ENCODE measurements around the gene KCTD15. TPM values are rescaled to one million over a fixed set of nuclear protein-coding genes. Genes with fewer than 3 reads are reported as not detected.
A peak's percentile ranks its signal among the peaks of the same experiment; 100 is the strongest.

KCTD15 gene
- total RNA-seq, 1 experiment from 2014 or later: 25.4 TPM

GRCh38 chr19:33771384-33772101 lies 25.1 kb upstream of the KCTD15 start:
- peak; percentile 87 for DNase-seq (ENCODE audit: low spot score)

- no peak for DNase-seq (ENCODE audit: low spot score)
Observed at GRCh38 chr19:33772102-33772857, 24.4 kb upstream of the KCTD15 start.

GRCh38 chr19:33772858-33773180 lies 23.9 kb upstream of the KCTD15 start:
- DNase-seq (ENCODE audit: low spot score): no peak

- no peak for DNase-seq (ENCODE audit: low spot score)
Observed at GRCh38 chr19:33773704-33774624, 22.7 kb upstream of the KCTD15 start.

- no peak for DNase-seq (ENCODE audit: low spot score)
Observed at GRCh38 chr19:33774751-33775150, 21.9 kb upstream of the KCTD15 start.

GRCh38 chr19:33775731-33776487 lies 20.8 kb upstream of the KCTD15 start:
- no peak for DNase-seq (ENCODE audit: low spot score)

- DNase-seq (ENCODE audit: low spot score): no peak
Observed at GRCh38 chr19:33777351-33777750, 19.3 kb upstream of the KCTD15 start.

- no peak for DNase-seq (ENCODE audit: low spot score)
Observed at GRCh38 chr19:33777753-33778088, 18.9 kb upstream of the KCTD15 start.

GRCh38 chr19:33778089-33778791 lies 18.4 kb upstream of the KCTD15 start:
- DNase-seq (ENCODE audit: low spot score): peak; percentile 89

GRCh38 chr19:33779849-33780248 lies 16.8 kb upstream of the KCTD15 start:
- DNase-seq (ENCODE audit: low spot score): no peak

GRCh38 chr19:33780251-33780650 lies 16.4 kb upstream of the KCTD15 start:
- DNase-seq (ENCODE audit: low spot score): no peak

- DNase-seq (ENCODE audit: low spot score): no peak
Observed at GRCh38 chr19:33780746-33781145, 15.9 kb upstream of the KCTD15 start.

GRCh38 chr19:33781415-33781935 lies 15.2 kb upstream of the KCTD15 start:
- no peak for DNase-seq (ENCODE audit: low spot score)

- DNase-seq (ENCODE audit: low spot score): no peak
Observed at GRCh38 chr19:33781996-33782395, 14.7 kb upstream of the KCTD15 start.

GRCh38 chr19:33784432-33784831 lies 12.2 kb upstream of the KCTD15 start:
- no peak for DNase-seq (ENCODE audit: low spot score)

GRCh38 chr19:33785795-33786194 lies 10.9 kb upstream of the KCTD15 start:
- DNase-seq (ENCODE audit: low spot score): no peak

GRCh38 chr19:33788676-33789075 lies 8.0 kb upstream of the KCTD15 start:
- no peak for DNase-seq (ENCODE audit: low spot score)

GRCh38 chr19:33789344-33789743 lies 7.3 kb upstream of the KCTD15 start:
- no peak for DNase-seq (ENCODE audit: low spot score)

- peak; percentile 22 for DNase-seq (ENCODE audit: low spot score)
Observed at GRCh38 chr19:33794683-33795369, 1.8 kb upstream of the KCTD15 start.
